OCI-LY7 (cell line): ENCODE measurements around the gene CRIM1. TPM values are rescaled to one million over a fixed set of nuclear protein-coding genes. Genes with fewer than 3 reads are reported as not detected.

Experiments
- BruUV-seq: library from RNA; stranded (reverse); fragments of 400-500 nt; replicated peaks from 2 replicates; lab custom pipeline; 2021; lab: Mats Ljungman, UMichigan
- CTCF ChIA-PET: fragments of 300-600 bp; sonication (Branson Sonifier 250); formaldehyde crosslinking; loops from one replicate; lab custom pipeline; 2022; ENCODE audit warnings: antibody characterized with exemption; ENCODE audit not compliant: unreplicated experiment; lab: Charles Lee
- POLR2A ChIA-PET: fragments of 300-600 bp; sonication (Branson Sonifier 250); formaldehyde crosslinking; loops from one replicate; lab custom pipeline; 2022; ENCODE audit warnings: antibody characterized with exemption; lab: Charles Lee
- DNase-seq: peaks from one replicate; pipeline ENCODE4 v3.0.0-alpha.2; 2015; ENCODE audit warnings: low spot score
- H2AFZ ChIP-seq: fragments of 200-600 bp; sonication (generic), shearing (Covaris generic); 2 replicates; pipeline ENCODE4 v1.6.1; 2014; ENCODE audit warnings: mild to moderate bottlenecking, antibody characterized with exemption, low read length, moderate library complexity
- H3K27ac ChIP-seq: fragments of 200-600 bp; sonication (generic); 2 replicates; pipeline ENCODE4 v1.5.1; 2014; ENCODE audit warnings: mixed run types, low read depth, mild to moderate bottlenecking, moderate library complexity, low read length, inconsistent platforms; ENCODE audit not compliant: poor library complexity, severe bottlenecking
- H3K36me3 ChIP-seq: fragments of 200-600 bp; sonication (generic); 2 replicates; pipeline ENCODE4 v1.6.1; 2014; ENCODE audit warnings: mild to moderate bottlenecking, antibody characterized with exemption, low read length, moderate library complexity, mixed read lengths; ENCODE audit not compliant: insufficient read depth
- H3K4me1 ChIP-seq: fragments of 200-600 bp; sonication (generic); 2 replicates; pipeline ENCODE4 v1.5.1; 2014; ENCODE audit warnings: mild to moderate bottlenecking, low read length; ENCODE audit not compliant: insufficient read depth, poor library complexity, severe bottlenecking
- H3K4me2 ChIP-seq: fragments of 200-600 bp; sonication (generic); 2 replicates; pipeline ENCODE4 v1.6.1; 2014; ENCODE audit warnings: mild to moderate bottlenecking, low read length
- H3K4me3 ChIP-seq: fragments of 200-600 bp; sonication (generic); 2 replicates; pipeline ENCODE4 v1.5.1; 2014; ENCODE audit warnings: mild to moderate bottlenecking, low read depth, low read length; ENCODE audit not compliant: poor library complexity, severe bottlenecking
- H3K79me2 ChIP-seq: fragments of 200-600 bp; sonication (generic); 2 replicates; pipeline ENCODE4 v1.6.1; 2016; ENCODE audit warnings: low read depth, mild to moderate bottlenecking, low read length, moderate library complexity, mixed read lengths; ENCODE audit not compliant: insufficient read depth
- H3K9me2 ChIP-seq: fragments of 200-600 bp; sonication (generic); 2 replicates; pipeline ENCODE4 v1.6.1; 2016; ENCODE audit warnings: mild to moderate bottlenecking, low read length, mixed read lengths; ENCODE audit not compliant: insufficient read depth
- H3K9me3 ChIP-seq: fragments of 200-600 bp; sonication (generic); 2 replicates; pipeline ENCODE4 v1.6.1; 2014; ENCODE audit warnings: mild to moderate bottlenecking, mixed run types, low read length, mixed read lengths
- H4K20me1 ChIP-seq: fragments of 200-600 bp; sonication (generic); 2 replicates; pipeline ENCODE4 v1.6.1; 2014; ENCODE audit warnings: mild to moderate bottlenecking, antibody characterized with exemption, low read length, moderate library complexity, mixed read lengths; ENCODE audit not compliant: insufficient read depth
- EZH2phosphoT487 ChIP-seq: fragments of 200-600 bp; sonication (generic); IDR thresholded peaks from 2 replicates; pipeline ENCODE4 v1.6.1; 2018; ENCODE audit warnings: low read depth, borderline replicate concordance, mild to moderate bottlenecking, mixed run types, antibody characterized with exemption, low read length, moderate library complexity, mixed read lengths
- intact Hi-C: fragments of 100-400 bp; cut with micrococcal nuclease; formaldehyde crosslinking; loops from one replicate; pipeline ENCODE4 v1.10.0; 2022; ENCODE audit not compliant: unreplicated experiment
- total RNA-seq, 2 experiments: library from RNA; depleted of rRNA in 1 of 2; stranded (reverse); fragments of >200 nt in 1 of 2; shearing (Covaris generic) in 1 of 2; gene quantifications; 2 replicates each; pipeline ENCODE4 v1.2.3, GENCODE V29; 2014 to 2022
- TF ChIP-seq, protein P1 (sequence below): fragments of 200-600 bp; sonication (generic); conservative IDR thresholded peaks from 2 replicates; pipeline ENCODE4 v1.5.1; 2014; ENCODE audit warnings: mild to moderate bottlenecking, antibody characterized with exemption, low read length, moderate library complexity, mixed read lengths

The CRIM1 gene
- total RNA-seq, 2 experiments from 2014 or later, result 37.0 to 47.4 TPM

DNA sequence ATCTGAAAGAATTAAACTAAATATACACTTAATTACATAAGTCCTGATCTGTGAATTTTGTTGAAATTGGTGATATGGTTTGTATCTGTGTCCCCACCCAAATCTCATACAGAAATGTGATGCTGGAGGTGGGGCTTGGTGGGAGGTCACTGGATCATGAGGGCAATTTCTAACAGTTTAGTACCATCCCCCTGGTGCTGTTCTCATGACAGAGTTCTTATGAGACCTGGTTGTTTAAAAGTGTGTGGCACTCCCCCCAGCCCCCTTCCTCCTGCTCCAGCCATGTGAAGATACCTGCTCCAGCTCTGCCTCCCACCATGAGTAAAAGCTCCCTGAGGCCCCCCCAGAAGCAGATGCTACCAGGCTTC lies 223.7 kb downstream of the CRIM1 start:
- H3K36me3 ChIP-seq, result peaks cover 93% of the 10 kb centered on the region

DNA sequence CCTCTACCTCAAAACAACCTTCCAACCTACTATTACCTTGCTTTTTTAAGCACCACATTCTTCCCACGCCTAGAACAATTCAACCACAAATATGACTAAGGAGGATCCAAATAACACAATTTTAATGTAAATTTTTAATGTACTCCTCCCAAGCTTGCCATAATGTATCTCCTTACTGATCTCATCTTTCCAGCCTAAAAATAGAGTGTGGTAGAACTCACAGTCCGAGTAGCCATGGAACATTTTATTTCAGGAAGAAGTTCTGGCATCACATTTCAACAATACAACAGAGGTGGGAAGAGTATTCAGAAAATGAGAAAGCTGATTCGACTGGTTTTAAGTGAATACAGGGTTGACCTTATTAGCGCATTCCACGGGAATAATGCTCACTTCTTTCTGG lies 227.0 kb downstream of the CRIM1 start:
- Histone ChIP-seq H4K20me1 (no peaks in the 10 kb centered on the region), H3K79me2 (no peaks in the 10 kb centered on the region), H3K4me2 (no peak overlapping the region), H3K9me2 (no peaks in the 10 kb centered on the region), H3K36me3 (peaks cover 90% of the 10 kb centered on the region), H3K27ac (no peak overlapping the region), H2AFZ (no peak overlapping the region), H3K4me3 (no peak overlapping the region), H3K4me1 (no peaks in the 10 kb centered on the region), H3K9me3 (no peaks in the 10 kb centered on the region)
- intact Hi-C loops, result no loop called here
- TF ChIP-seq EZH2phosphoT487, result no peak
- TF ChIP-seq, protein P1, sequence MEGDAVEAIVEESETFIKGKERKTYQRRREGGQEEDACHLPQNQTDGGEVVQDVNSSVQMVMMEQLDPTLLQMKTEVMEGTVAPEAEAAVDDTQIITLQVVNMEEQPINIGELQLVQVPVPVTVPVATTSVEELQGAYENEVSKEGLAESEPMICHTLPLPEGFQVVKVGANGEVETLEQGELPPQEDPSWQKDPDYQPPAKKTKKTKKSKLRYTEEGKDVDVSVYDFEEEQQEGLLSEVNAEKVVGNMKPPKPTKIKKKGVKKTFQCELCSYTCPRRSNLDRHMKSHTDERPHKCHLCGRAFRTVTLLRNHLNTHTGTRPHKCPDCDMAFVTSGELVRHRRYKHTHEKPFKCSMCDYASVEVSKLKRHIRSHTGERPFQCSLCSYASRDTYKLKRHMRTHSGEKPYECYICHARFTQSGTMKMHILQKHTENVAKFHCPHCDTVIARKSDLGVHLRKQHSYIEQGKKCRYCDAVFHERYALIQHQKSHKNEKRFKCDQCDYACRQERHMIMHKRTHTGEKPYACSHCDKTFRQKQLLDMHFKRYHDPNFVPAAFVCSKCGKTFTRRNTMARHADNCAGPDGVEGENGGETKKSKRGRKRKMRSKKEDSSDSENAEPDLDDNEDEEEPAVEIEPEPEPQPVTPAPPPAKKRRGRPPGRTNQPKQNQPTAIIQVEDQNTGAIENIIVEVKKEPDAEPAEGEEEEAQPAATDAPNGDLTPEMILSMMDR, result no peak
- no peak for DNase-seq
- POLR2A ChIA-PET, result interaction anchor here (0.7 kb wide), 2 partner anchors 13 to 21 kb away, joined by 3 read pairs; no protein-coding TSS in a partner anchor
- BruUV-seq, result TSS peak; percentile 19
- CTCF ChIA-PET, result no interaction called here

More for the DNA sequence above, 223.7 kb downstream of the CRIM1 start:
- Histone ChIP-seq H2AFZ (no peak overlapping the region), H3K4me1 (no peaks in the 10 kb centered on the region), H3K4me3 (no peak overlapping the region), H3K27ac (no peak overlapping the region), H4K20me1 (no peaks in the 10 kb centered on the region), H3K9me2 (no peaks in the 10 kb centered on the region), H3K79me2 (no peaks in the 10 kb centered on the region), H3K9me3 (no peaks in the 10 kb centered on the region), H3K4me2 (no peak overlapping the region)
- CTCF ChIA-PET, result no interaction called here
- POLR2A ChIA-PET, result no interaction called here
- no peak for TF ChIP-seq EZH2phosphoT487
- TF ChIP-seq, protein P1, result no peak
- intact Hi-C loops, result no loop called here
- no peak for DNase-seq
- no TSS peak for BruUV-seq

GRCh38 chr2:36582951-36583350 lies 227.4 kb downstream of the CRIM1 start:
- no peak overlapping the region for H3K4me3 ChIP-seq
- no TSS peak for BruUV-seq
- H3K79me2 ChIP-seq, result no peaks in the 10 kb centered on the region
- H4K20me1 ChIP-seq, result no peaks in the 10 kb centered on the region
- H3K27ac ChIP-seq, result no peak overlapping the region
- TF ChIP-seq, protein P1, result no peak
- no peak for TF ChIP-seq EZH2phosphoT487
- ChIA-PET CTCF (no interaction called here), POLR2A (interaction anchor here (0.7 kb wide), 1 partner anchor 13 kb away, joined by 3 read pairs; no protein-coding TSS in a partner anchor)
- H2AFZ ChIP-seq, result no peak overlapping the region
- no peaks in the 10 kb centered on the region for H3K9me2 ChIP-seq
- H3K9me3 ChIP-seq, result no peaks in the 10 kb centered on the region
- H3K4me1 ChIP-seq, result no peaks in the 10 kb centered on the region
- H3K36me3 ChIP-seq, result peaks cover 86% of the 10 kb centered on the region
- DNase-seq, result no peak
- intact Hi-C loops, result no loop called here
- H3K4me2 ChIP-seq, result no peak overlapping the region
